ENCODE measurements around the gene CAPN9. TPM values are rescaled to one million over a fixed set of nuclear protein-coding genes. Genes with fewer than 3 reads are reported as not detected.

CAPN9 gene
- total and polyA plus RNA-seq, 4 donors, result not detected

GRCh38 chr1:230807029-230807428 is 59.8 kb downstream of the CAPN9 start:
- DNase-seq (ENCODE audit: low spot score), result no peak
- Histone ChIP-seq H3K9ac (ENCODE audit: low read depth in 1 of 2, low read length in 2 of 2) (no peak overlapping the region), H3K27me3 (ENCODE audit: control insufficient read depth in 4 of 4, insufficient read depth in 4 of 4, low read length in 3 of 4) (no peaks in the 10 kb centered on the region), H3K9me3 (ENCODE audit: control insufficient read depth in 4 of 4, low read length in 3 of 4) (no peaks in the 10 kb centered on the region), H3K4me1 (ENCODE audit: control insufficient read depth in 4 of 4, insufficient read depth in 4 of 4, low read length in 3 of 4) (no peaks in the 10 kb centered on the region), H3K27ac (ENCODE audit: low read depth in 1 of 2, low read length in 2 of 2) (no peak overlapping the region), H3K36me3 (ENCODE audit: control insufficient read depth in 4 of 4, insufficient read depth in 3 of 4, low read depth in 1 of 4, low read length in 3 of 4) (no peaks in the 10 kb centered on the region), H3K4me3 (ENCODE audit: low read depth in 1 of 3, low read length in 3 of 3) (no peak overlapping the region)
- TF ChIP-seq, protein P1, sequence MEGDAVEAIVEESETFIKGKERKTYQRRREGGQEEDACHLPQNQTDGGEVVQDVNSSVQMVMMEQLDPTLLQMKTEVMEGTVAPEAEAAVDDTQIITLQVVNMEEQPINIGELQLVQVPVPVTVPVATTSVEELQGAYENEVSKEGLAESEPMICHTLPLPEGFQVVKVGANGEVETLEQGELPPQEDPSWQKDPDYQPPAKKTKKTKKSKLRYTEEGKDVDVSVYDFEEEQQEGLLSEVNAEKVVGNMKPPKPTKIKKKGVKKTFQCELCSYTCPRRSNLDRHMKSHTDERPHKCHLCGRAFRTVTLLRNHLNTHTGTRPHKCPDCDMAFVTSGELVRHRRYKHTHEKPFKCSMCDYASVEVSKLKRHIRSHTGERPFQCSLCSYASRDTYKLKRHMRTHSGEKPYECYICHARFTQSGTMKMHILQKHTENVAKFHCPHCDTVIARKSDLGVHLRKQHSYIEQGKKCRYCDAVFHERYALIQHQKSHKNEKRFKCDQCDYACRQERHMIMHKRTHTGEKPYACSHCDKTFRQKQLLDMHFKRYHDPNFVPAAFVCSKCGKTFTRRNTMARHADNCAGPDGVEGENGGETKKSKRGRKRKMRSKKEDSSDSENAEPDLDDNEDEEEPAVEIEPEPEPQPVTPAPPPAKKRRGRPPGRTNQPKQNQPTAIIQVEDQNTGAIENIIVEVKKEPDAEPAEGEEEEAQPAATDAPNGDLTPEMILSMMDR (IDR thresholded peaks at IDR 0.05; ENCODE audit: low read depth, low read length, missing input control), result no peak
- TF ChIP-seq FOXA2 (IDR thresholded peaks at IDR 0.05) (no peak), RXRA (IDR thresholded peaks at IDR 0.05) (no peak), GABPA (IDR thresholded peaks at IDR 0.05 in 1 of 2, conservative IDR thresholded peaks at IDR 0.05 in 1 of 2) (no peak), NR2F2 (IDR thresholded peaks at IDR 0.05) (no peak), SP1 (IDR thresholded peaks at IDR 0.05) (no peak), REST (IDR thresholded peaks at IDR 0.05) (no peak), YY1 (IDR thresholded peaks at IDR 0.05) (no peak), MAX (IDR thresholded peaks at IDR 0.05) (no peak)
- TF ChIP-seq, protein P2, sequence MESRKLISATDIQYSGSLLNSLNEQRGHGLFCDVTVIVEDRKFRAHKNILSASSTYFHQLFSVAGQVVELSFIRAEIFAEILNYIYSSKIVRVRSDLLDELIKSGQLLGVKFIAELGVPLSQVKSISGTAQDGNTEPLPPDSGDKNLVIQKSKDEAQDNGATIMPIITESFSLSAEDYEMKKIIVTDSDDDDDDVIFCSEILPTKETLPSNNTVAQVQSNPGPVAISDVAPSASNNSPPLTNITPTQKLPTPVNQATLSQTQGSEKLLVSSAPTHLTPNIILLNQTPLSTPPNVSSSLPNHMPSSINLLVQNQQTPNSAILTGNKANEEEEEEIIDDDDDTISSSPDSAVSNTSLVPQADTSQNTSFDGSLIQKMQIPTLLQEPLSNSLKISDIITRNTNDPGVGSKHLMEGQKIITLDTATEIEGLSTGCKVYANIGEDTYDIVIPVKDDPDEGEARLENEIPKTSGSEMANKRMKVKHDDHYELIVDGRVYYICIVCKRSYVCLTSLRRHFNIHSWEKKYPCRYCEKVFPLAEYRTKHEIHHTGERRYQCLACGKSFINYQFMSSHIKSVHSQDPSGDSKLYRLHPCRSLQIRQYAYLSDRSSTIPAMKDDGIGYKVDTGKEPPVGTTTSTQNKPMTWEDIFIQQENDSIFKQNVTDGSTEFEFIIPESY (IDR thresholded peaks at IDR 0.05), result no peak
- WGBS, result 92% methylated on average over 5 of the region's 5 CpGs

GRCh38 chr1:230807561-230808280 is 60.5 kb downstream of the CAPN9 start:
- no peaks in the 10 kb centered on the region for H3K4me1 ChIP-seq (ENCODE audit: control insufficient read depth in 4 of 4, insufficient read depth in 4 of 4, low read length in 3 of 4)
- H3K27me3 ChIP-seq (ENCODE audit: control insufficient read depth in 4 of 4, insufficient read depth in 4 of 4, low read length in 3 of 4), result no peaks in the 10 kb centered on the region
- H3K36me3 ChIP-seq (ENCODE audit: control insufficient read depth in 4 of 4, insufficient read depth in 3 of 4, low read depth in 1 of 4, low read length in 3 of 4), result no peaks in the 10 kb centered on the region
- peaks cover 0 to 3% (median under 1%) of the 10 kb centered on the region in 4 donors for H3K9me3 ChIP-seq (ENCODE audit: control insufficient read depth in 4 of 4, low read length in 3 of 4)
- no peak overlapping the region for H3K27ac ChIP-seq (ENCODE audit: low read depth in 1 of 2, low read length in 2 of 2)
- WGBS, result 89% methylated on average over 3 of the region's 3 CpGs
- H3K9ac ChIP-seq (ENCODE audit: low read depth in 1 of 2, low read length in 2 of 2), result no peak overlapping the region
- no peak for DNase-seq (ENCODE audit: low spot score)
- TF ChIP-seq, protein P2 (IDR thresholded peaks at IDR 0.05), result no peak
- TF ChIP-seq FOXA1 (IDR thresholded peaks at IDR 0.05), result no peak
- TF ChIP-seq RAD21 (IDR thresholded peaks at IDR 0.05), result no peak
- TF ChIP-seq FOXA2 (IDR thresholded peaks at IDR 0.05), result no peak
- TF ChIP-seq YY1 (IDR thresholded peaks at IDR 0.05), result no peak
- no peak for TF ChIP-seq NR2F2 (IDR thresholded peaks at IDR 0.05)
- TF ChIP-seq, protein P1 (IDR thresholded peaks at IDR 0.05; ENCODE audit: low read depth, low read length, missing input control), result no peak
- no peak for TF ChIP-seq TAF1 (conservative IDR thresholded peaks at IDR 0.05)
- TF ChIP-seq, protein P3, sequence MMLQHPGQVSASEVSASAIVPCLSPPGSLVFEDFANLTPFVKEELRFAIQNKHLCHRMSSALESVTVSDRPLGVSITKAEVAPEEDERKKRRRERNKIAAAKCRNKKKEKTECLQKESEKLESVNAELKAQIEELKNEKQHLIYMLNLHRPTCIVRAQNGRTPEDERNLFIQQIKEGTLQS (IDR thresholded peaks at IDR 0.05), result no peak
- H3K4me3 ChIP-seq (ENCODE audit: low read depth in 1 of 3, low read length in 3 of 3), result no peak overlapping the region

All from liver (tissue), 9 donors.